ENCODE data around the gene PCNX2.

DNA sequence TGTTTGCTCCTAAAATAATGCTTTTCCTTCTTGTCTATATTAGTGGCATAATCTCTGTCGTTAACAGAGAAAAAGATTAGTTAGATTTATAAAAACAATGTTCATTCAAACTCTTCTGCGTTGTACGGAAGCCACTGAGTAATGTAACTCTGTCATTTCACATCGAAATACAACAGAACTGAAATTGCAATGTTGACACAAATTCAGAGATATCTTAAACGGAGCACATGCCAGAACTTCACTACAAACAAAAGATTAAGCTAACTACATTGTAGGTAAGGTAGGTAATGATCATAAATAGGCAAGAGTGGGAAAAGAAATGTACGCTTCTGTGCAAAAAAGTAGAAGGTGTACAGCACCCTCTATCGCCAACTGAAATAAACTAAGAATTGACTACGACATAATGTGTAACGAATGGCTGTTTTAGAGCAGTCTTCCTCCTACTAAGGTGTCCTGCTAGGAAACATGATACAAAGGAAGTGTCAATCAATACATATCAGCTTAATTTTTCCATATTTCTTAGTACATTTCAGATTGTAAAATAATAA is 56.6 kb downstream of the PCNX2 start:
- TF ChIP-seq, protein P1, sequence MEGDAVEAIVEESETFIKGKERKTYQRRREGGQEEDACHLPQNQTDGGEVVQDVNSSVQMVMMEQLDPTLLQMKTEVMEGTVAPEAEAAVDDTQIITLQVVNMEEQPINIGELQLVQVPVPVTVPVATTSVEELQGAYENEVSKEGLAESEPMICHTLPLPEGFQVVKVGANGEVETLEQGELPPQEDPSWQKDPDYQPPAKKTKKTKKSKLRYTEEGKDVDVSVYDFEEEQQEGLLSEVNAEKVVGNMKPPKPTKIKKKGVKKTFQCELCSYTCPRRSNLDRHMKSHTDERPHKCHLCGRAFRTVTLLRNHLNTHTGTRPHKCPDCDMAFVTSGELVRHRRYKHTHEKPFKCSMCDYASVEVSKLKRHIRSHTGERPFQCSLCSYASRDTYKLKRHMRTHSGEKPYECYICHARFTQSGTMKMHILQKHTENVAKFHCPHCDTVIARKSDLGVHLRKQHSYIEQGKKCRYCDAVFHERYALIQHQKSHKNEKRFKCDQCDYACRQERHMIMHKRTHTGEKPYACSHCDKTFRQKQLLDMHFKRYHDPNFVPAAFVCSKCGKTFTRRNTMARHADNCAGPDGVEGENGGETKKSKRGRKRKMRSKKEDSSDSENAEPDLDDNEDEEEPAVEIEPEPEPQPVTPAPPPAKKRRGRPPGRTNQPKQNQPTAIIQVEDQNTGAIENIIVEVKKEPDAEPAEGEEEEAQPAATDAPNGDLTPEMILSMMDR (IDR thresholded peaks at IDR 0.05), result no peak
- no peak for TF ChIP-seq ZFX (IDR thresholded peaks at IDR 0.05; ENCODE audit: borderline replicate concordance)

Measured in 22Rv1 (cell line).